Activated naive CD4-positive, alpha-beta T cell treated with anti-CD3 and anti-CD28 coated beads, Interleukin-2, amount 50 U/mL, for 72 hours (primary cell): Measurements from ENCODE around the gene TLR1. TPM values are rescaled to one million over a fixed set of nuclear protein-coding genes. Genes with fewer than 3 reads are reported as not detected.
"Not testable (repeated sequence)": the region's sequence is repeated elsewhere in the genome, so short reads cannot be mapped to it uniquely, and the experiment has no call there.

Experiments
- ATAC-seq, 2 donors: fragments of 150-1000 bp; cut with Tn5 transposase; 2 replicates each; pipeline ENCODE4 v1.10.0; 2021; ENCODE audit warnings: mild to moderate bottlenecking in 2 of 2, moderate library complexity in 2 of 2
- DNase-seq, 2 donors: peaks; one replicate each; pipeline ENCODE4 v3.0.0; 2021 to 2022; ENCODE audit warnings: low spot score in 2 of 2
- H3K27ac Mint-ChIP-seq, 2 donors: one replicate each; pipeline ENCODE4 v1.8.0; 2022; ENCODE audit warnings: mild to moderate bottlenecking in 2 of 2, mixed read lengths in 2 of 2
- H3K36me3 Mint-ChIP-seq, 2 donors: one replicate each; pipeline ENCODE4 v1.8.0; 2022; ENCODE audit warnings: mixed read lengths in 2 of 2
- H3K9me3 Mint-ChIP-seq, 2 donors: one replicate each; pipeline ENCODE4 v1.8.0; 2022; ENCODE audit warnings: mixed read lengths in 2 of 2
- total RNA-seq, 2 donors: library from RNA; stranded (reverse); gene quantifications; one replicate each; pipeline ENCODE4 v1.2.3, GENCODE V29; 2022

TLR1 gene
- total RNA-seq, 2 donors from 2014 or later: 1.1 to 3.2 TPM

DNA sequence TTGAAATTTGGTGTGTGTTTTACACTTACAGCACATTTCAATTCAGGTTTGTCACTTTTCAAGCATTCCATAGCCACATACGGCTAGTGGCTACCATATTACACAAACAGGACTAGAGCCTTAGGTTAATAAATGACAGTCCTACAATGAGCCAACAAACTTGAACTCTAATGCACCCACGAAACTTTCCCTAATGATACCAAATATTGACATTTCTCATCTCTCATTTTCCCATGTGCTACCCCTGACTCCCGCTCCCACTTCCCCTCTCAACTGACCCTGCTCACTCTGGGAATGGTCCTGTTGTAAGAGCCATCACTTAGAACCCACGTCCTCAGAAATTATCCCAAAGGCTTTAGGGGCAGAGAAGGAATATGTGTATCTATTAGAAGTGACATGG is 16.9 kb downstream of the TLR1 start:
- Mint-ChIP-seq H3K36me3 (peaks cover 6 to 11% of the 10 kb centered on the region in 2 donors), H3K9me3 (peaks cover 6 to 10% of the 10 kb centered on the region in 2 donors), H3K27ac (no peak overlapping the region)
- DNase-seq (no peak), ATAC-seq (no peak)

DNA sequence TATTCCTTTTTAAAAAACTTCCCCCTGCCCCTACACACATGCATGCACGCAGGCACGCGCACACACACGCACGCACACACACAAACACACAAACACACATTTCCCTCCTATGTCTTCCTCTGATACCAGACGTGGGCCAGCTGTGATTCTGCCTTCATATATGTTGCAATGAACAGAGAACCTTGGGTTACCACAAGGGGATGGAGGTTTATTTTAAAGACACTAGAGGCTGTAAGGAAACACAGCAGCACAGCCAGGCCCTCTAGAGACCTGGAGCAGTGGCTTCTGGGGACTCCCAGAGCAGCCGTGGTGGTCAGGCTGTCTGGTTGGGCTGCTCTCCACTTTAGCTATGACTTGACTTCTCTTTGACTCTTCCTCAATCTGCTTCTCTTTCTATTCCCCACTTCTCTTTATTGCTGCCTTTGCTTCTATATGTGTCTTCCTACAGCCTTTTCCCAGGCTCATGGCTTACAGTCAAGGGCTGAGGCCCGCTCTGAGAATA is 18.6 kb downstream of the TLR1 start:
- H3K9me3 Mint-ChIP-seq: peaks cover 4 to 6% of the 10 kb centered on the region in 2 donors
- DNase-seq (no peak), ATAC-seq (no peak)

DNA sequence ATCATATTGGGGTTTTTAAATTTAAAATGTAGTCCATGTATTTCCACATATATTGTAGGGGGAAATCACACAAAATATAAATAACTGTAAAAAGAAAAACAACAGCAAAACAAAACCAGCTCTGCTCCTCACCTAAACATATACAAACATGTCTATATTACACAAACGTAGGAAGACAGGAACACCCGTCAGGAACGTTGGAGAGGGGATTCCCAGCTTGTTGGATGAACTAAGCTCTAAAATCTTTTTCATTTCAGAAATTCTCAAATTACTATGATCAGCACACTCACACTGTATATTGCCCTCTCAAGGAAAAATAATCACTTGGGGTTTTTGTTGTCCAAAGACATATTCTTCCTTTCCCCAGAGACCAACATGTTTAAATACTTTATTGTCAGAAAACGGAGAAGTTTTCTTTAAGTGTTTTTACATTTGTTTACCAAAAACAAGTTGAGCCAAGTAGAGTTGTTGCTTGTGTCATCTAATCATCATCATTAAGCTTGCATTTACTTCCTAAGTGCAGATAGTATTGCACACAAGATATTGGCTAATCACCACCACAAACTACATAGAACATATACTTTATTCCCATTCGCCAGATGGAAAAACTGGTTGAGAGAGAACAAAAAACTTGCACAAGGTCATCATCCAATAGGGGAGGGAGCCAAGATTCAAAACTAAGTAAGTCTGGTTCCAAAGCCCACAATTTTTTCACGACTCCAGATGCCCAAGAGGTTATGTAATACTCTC is 19.4 kb downstream of the TLR1 start:
- no peak overlapping the region for H3K27ac Mint-ChIP-seq
- peaks cover 4 to 6% of the 10 kb centered on the region in 2 donors for H3K9me3 Mint-ChIP-seq
- DNase-seq (no peak), ATAC-seq (no peak)
- peaks cover 4 to 5% of the 10 kb centered on the region in 2 donors for H3K36me3 Mint-ChIP-seq

More for the DNA sequence above, 18.6 kb downstream of the TLR1 start:
- peaks cover 5 to 6% of the 10 kb centered on the region in 2 donors for H3K36me3 Mint-ChIP-seq
- no peak overlapping the region for H3K27ac Mint-ChIP-seq

DNA sequence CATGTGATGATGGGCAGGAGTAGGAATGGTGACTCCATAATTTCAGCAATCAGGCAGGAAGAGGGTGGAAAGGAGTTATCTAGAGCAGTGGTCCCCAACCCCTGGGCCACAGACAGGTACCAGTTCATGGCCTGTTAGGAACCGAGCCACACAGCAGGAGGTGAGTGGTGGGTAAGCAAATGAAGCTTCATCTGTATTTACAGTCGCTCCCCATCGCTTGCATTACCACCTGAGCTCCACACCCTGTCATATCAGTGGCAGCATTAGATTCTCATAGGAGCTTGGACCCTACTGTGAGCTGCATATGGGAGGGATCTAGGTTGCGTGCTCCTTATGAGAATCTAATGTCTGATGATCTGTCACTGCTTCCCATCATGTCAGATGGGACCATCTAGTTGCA is 20.4 kb downstream of the TLR1 start:
- no peaks in the 10 kb centered on the region for H3K36me3 Mint-ChIP-seq
- DNase-seq (no peak), ATAC-seq (no peak)
- H3K9me3 Mint-ChIP-seq: no peaks in the 10 kb centered on the region
- no peak overlapping the region for H3K27ac Mint-ChIP-seq

DNA sequence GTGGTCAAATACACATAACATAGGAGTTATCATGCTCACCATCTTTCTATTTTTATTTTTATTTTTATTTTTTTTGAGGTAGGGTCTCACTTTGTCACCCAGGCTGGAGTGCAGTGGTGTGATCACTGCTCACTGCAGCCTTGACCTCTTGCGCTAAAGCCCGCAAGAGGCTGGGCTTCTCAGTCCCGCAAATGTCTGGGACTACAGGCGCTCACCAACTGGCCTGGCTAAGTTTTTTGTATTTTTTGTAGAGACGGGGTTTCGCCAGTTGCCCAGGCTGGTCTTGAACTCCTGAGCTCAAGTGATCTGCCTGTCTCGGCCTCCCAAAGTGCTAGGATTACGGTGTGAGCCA is 21.5 kb downstream of the TLR1 start:
- no peak overlapping the region for H3K27ac Mint-ChIP-seq
- no peaks in the 10 kb centered on the region for H3K36me3 Mint-ChIP-seq
- no peaks in the 10 kb centered on the region for H3K9me3 Mint-ChIP-seq
- DNase-seq (no peak), ATAC-seq (no peak)

DNA sequence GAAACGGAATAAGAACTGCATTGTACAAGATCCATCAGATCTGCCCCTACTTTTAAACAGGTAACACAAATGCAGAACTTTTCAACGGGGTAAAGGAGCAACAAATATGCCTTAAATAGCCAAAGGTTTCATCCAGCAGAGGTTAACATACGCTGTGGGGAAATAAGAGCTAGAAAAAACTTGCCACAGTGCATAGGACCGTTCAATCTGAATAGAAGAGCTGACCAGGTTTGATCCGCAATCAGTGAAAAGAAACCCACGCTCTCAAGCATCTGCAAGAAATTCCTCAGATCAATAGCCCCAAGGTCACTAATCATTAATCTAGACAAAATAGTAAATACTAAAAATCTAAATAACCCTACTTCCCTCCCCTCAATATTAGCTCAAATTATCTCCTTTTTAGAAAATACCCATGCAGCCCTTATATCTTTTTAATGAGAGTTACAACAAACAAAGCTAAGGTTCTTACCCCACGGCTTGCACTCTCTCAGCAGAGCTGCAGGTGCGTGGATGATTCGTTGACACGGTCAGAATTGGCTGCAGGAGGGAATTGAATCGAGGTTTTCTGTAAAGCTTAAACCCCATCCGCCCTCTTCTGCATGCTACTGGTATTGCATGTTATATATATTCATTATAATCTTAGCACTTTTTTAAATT is 22.0 kb downstream of the TLR1 start, which contains the start of gene TLR10:
TSS of gene TLR10 (minus strand) at position 539 of the 657 bp plus-strand sequence. CDS start 7,400 bp downstream, outside the sequence.
- no peaks in the 10 kb centered on the region for H3K9me3 Mint-ChIP-seq
- no peaks in the 10 kb centered on the region for H3K36me3 Mint-ChIP-seq
- H3K27ac Mint-ChIP-seq: no peak within 1 kb of the TSS
- ATAC-seq (peak; percentile 46 to 47), DNase-seq (peak in 1 of 2 donors; percentile 31)

DNA sequence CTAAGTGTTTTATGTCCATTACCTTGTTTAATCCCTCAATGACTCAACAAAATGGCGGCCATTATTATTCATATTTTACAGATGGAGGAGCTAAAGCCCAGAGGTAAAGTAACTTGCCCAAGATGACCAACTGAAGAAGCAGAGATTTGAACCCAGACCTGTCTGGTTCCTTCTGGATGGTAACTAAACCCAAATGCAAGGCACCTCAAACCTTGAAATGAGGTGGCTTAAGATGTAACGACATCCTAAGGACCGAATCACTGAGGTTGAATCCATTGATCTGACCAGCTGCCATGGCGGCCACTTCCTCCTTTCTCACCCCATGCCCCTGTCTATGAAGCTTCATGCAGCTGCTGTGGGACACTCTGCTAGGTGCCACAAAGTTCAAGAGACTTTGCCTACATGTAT is 22.7 kb downstream of the TLR1 start:
- ATAC-seq: no peak
- Mint-ChIP-seq H3K36me3 (no peaks in the 10 kb centered on the region), H3K27ac (no peak overlapping the region), H3K9me3 (peaks cover 0 to 5% of the 10 kb centered on the region in 2 donors)
- DNase-seq: no peak

DNA sequence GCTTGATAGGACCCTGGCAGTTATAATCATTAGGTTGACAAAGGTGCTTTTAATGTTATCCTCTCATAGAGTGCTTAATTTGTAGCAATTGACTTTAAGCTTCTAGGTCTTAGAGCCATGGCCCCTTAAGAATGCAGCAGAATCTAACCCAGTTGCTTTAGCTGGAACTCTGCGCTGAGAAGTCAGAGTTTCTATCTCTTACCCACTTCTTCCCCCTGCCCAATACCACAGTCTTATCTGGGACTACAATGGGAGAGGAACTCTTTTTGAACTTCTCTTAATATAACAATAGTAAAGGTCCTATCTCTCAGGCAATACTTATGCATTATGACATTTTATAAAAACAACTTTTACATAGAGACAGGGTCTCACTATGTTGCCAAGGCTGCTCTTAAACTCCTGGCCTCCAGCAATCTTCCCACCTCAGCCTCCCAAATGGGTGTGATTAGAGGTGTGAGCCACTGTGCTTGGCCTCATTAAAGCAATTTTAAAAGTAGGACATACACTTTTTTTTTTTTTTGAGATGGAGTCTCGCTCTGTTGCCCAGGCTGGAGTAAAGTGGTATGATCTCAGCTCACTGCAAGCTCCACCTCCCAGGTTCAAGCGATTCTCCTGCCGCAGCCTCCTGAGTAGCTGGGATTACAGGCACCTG is 23.6 kb downstream of the TLR1 start:
- ATAC-seq (no peak), DNase-seq (no peak)
- Mint-ChIP-seq H3K36me3 (no peaks in the 10 kb centered on the region), H3K9me3 (peaks cover 0 to 7% of the 10 kb centered on the region in 2 donors), H3K27ac (no peak overlapping the region)

DNA sequence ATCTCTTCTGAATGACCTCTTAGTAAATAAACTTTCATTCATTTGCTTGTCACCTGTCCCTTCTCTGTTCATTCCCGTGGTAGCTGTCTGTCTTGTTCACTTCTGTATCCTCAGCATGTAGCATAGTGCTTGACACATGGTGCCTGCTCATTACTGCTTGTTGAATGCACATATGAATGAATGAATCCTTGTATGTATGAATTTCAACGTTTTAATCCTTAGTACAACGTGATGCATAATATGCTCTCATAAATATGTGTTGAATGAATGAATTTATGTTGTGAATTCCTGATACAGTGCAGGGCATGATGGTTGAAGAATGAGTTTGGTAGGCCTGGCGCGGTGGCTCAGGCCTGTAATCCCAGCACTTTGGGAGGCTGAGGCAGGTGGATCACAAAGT is 24.8 kb downstream of the TLR1 start:
- Mint-ChIP-seq H3K27ac (no peak overlapping the region), H3K9me3 (peaks cover 0 to 7% of the 10 kb centered on the region in 2 donors), H3K36me3 (no peaks in the 10 kb centered on the region)
- no peak for DNase-seq
- ATAC-seq: no peak

DNA sequence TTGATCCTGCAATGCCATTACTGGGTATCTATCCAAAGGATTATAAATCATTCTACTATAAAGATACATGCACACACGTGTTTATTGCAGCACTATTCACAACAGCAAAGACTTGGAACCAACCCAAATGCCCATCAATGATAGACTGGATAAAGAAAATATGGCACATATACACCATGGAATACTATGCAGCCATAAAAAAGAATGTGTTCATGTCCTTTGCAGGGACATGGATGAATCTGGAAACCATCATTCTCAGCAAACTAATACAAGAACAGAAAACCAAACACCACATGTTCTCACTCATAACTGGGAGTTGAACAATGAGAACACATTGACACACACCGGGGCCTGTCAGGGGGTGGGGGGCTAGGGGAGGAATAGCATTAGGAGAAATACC is 26.7 kb downstream of the TLR1 start:
- not testable (repeated sequence) for H3K9me3 Mint-ChIP-seq, ATAC-seq, H3K27ac Mint-ChIP-seq, H3K36me3 Mint-ChIP-seq, DNase-seq

DNA sequence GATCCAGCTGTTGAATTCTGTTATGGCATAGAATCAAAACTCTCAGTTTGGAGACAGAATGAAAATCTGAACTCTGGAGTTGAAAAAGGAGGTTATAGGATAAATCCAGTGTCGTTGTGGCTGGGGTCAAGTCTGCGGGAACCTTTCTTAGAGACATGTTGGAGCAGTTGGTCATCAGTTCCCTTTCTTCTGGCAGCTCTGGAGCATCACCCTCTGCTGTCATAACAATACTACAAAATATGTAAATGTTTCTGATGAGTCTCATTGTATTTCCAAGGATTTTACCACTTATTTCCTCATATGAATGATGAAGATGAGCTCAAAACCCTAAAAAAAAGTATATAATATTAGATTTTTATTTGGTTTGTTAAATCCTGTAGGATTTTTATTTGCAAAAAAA is 29.3 kb downstream of the TLR1 start:
- no peak for DNase-seq
- ATAC-seq: no peak
- Mint-ChIP-seq H3K36me3 (peaks cover 0 to 6% of the 10 kb centered on the region in 2 donors), H3K9me3 (peaks cover 0 to 7% of the 10 kb centered on the region in 2 donors), H3K27ac (no peak overlapping the region)

DNA sequence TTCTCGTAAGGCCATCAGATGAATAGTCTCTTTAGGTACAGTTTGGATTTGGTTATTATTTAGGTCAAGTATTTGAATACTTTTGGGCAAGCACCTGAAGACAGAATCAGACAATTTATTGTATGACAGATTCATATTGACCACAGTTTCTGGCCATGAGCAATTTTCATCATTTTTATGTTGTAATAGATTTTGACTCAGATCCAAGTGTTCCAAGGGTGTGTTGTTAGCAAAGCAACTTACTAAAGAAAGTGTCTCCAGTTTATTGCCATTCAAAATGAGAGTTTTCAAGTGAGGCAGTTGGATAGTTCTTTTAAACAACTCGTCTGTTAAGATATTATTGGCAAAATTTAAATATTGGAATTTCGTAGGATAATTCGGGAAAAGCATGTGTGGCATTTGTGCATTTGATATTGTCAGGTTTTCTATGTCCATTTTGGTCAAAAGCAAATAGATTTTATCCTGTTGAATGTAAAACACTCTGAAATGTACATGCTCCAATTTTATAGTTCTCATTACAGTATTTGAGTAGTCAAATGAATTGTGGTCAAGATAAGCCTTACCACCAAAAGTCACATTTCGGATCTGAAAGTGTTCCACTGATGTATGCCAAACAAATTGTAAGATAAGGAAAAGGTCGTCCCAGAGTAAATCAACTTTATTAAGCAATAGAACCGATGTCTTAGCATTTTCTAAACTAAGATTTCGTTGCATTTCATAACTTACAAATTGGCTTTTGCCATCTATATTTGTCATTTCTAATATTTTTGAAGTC is 30.2 kb downstream of the TLR1 start:
- DNase-seq (no peak), ATAC-seq (no peak)
- peaks cover 0 to 6% of the 10 kb centered on the region in 2 donors for H3K36me3 Mint-ChIP-seq
- H3K27ac Mint-ChIP-seq: no peak overlapping the region
- H3K9me3 Mint-ChIP-seq: peaks cover 0 to 7% of the 10 kb centered on the region in 2 donors

DNA sequence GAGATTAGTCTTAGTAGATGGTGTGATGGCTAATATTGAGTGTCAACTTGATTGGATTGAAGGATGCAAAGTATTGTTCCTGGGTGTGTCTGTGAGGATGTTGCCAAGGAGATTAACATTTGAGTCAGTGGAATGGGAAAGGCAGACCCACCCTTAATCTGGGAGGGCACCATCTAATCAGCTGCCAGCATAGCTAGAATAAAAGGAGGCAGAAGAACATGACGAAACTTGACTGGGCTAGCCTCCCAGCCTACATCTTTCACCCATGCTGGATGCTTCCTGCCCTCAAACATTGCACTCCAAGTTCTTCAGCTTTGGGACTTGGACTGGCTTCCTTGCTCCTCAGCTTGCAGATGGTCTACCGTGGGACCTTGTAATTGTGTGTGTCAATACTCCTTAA is 34.3 kb downstream of the TLR1 start:
- not testable (repeated sequence) for H3K27ac Mint-ChIP-seq, DNase-seq, ATAC-seq
- Mint-ChIP-seq H3K9me3 (peaks cover 4 to 15% of the 10 kb centered on the region in 2 donors), H3K36me3 (peaks cover 13 to 16% of the 10 kb centered on the region in 2 donors)

DNA sequence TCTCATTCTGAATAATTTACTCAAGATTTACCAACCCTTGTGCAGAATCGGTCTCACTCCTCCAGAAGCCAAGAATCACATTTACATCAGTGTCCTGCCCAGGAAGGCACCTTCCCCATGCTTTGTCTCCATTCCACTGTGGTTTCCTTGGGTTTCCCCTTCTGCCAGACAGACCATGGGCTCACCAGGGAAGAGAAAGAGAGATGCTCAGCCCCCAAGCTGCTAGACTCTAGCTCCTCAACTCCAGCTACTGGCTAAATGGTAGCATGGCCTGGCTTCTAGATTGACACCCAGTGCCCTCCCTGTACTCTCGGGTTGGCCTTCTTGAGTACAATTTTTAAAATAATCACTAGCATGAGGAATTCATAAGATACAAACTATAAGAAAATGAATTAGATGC is 34.7 kb downstream of the TLR1 start:
- no peak overlapping the region for H3K27ac Mint-ChIP-seq
- peaks cover 13 to 16% of the 10 kb centered on the region in 2 donors for H3K36me3 Mint-ChIP-seq
- peaks cover 4 to 15% of the 10 kb centered on the region in 2 donors for H3K9me3 Mint-ChIP-seq
- no peak for DNase-seq
- no peak for ATAC-seq

DNA sequence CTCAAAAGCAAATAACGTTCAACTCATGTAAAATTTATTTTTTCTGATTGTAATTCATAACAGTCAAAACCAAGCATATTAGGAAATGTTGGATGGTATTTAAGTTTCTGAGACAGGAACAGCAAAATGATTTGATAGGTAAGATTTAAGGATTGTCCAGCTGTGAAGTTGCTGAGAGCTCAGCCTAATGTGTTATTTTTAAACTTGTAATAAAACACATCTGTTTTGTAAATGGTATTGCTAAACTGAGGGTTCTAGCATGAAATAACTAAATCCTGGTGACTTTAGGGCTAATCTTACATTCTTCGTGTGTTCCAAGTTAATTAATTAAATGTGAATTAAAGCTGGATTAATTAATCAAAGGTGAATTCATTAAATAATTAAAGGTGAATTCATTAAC is 35.1 kb downstream of the TLR1 start:
- H3K36me3 Mint-ChIP-seq: peaks cover 12 to 16% of the 10 kb centered on the region in 2 donors
- ATAC-seq (no peak), DNase-seq (no peak)
- H3K9me3 Mint-ChIP-seq: peaks cover 4 to 15% of the 10 kb centered on the region in 2 donors
- H3K27ac Mint-ChIP-seq: no peak overlapping the region

DNA sequence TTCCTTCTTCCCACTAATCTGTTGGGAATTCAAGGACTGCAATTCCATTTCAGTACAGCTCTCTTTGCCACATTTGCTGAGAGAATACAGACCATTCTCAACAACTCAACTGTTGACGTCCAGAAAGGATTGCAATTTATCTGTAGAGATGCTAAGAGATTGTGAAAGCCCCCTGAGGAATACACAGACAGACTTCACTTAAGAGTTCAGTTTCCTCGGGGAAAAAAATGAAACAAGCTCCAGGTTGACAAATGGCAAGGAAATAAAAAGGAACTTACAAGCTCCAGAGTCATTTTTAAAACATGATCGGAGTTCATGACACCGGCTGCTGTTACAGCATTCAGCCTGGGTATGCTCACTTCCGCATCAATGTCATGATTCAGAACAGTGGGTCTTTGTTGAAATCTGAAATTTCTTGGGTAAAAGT is 35.6 kb downstream of the TLR1 start:
- Mint-ChIP-seq H3K9me3 (peaks cover 4 to 15% of the 10 kb centered on the region in 2 donors), H3K36me3 (peaks cover 7 to 16% of the 10 kb centered on the region in 2 donors), H3K27ac (no peak overlapping the region)
- DNase-seq (no peak), ATAC-seq (no peak)
